ENCODE results near the gene MRPS6. TPM values are rescaled to one million over a fixed set of nuclear protein-coding genes. Genes with fewer than 3 reads are reported as not detected.

The MRPS6 gene
- total and polyA plus RNA-seq, 7 donors = 41.0 to 118 (median 78.8) TPM

DNA sequence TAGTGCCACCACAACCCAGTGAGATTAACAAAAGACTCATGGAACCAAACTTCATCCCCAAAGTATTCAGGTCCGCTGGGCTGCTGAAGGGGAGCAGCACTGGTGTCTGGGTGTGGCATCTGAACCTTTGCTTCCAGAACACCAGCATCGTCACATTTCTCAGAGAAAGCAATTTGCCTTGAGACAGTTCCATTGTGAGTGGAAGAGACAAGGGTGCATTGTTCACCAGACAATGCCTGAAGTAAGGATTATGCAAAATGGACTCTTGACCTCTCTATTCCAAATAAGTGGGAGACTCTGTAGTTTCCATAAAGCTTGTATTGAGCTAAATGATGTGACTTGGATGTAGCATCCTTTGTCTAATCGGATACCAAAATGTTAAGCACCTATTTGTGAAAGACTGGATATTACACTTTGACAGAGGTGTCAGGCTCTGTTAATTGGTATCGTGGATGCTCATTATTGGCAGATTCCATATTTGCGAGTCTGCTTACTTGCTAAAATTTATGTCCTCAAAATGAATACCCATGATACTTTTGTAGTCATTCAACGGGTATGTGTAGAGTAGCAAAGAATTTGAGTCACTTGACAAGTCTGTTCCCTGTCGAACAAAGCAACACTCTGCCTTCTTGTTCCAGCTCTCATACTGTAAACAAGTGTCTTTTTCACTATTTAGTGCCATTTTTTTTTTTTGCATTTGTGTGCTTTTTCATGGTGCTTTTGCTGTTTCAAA, 75.6 kb downstream of the MRPS6 start:
- Histone ChIP-seq H3K27ac (peak overlapping the region in 1 of 4 donors; percentile 6), H3K36me3 (peaks cover 0 to 11% (median 0%) of the 10 kb centered on the region in 4 donors), H3K27me3 (no peaks in the 10 kb centered on the region), H3K4me3 (no peak overlapping the region), H3K4me1 (peaks cover 0 to 28% (median 24%) of the 10 kb centered on the region in 4 donors), H3K9me3 (no peaks in the 10 kb centered on the region)
- WGBS, 2 donors = 82 to 92% methylated on average over 7 of the region's 7 CpGs
- intact Hi-C loops (cut with DNase I) = no loop called here
- peak; percentile 46 for DNase-seq
- TF ChIP-seq POLR2A (IDR thresholded peaks at IDR 0.05) = no peak
- TF ChIP-seq, protein P1, sequence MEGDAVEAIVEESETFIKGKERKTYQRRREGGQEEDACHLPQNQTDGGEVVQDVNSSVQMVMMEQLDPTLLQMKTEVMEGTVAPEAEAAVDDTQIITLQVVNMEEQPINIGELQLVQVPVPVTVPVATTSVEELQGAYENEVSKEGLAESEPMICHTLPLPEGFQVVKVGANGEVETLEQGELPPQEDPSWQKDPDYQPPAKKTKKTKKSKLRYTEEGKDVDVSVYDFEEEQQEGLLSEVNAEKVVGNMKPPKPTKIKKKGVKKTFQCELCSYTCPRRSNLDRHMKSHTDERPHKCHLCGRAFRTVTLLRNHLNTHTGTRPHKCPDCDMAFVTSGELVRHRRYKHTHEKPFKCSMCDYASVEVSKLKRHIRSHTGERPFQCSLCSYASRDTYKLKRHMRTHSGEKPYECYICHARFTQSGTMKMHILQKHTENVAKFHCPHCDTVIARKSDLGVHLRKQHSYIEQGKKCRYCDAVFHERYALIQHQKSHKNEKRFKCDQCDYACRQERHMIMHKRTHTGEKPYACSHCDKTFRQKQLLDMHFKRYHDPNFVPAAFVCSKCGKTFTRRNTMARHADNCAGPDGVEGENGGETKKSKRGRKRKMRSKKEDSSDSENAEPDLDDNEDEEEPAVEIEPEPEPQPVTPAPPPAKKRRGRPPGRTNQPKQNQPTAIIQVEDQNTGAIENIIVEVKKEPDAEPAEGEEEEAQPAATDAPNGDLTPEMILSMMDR (IDR thresholded peaks at IDR 0.05) = no peak
- no peak for TF ChIP-seq EP300 (IDR thresholded peaks at IDR 0.05)
- TF ChIP-seq POLR2AphosphoS5 (IDR thresholded peaks at IDR 0.05) = no peak

DNA sequence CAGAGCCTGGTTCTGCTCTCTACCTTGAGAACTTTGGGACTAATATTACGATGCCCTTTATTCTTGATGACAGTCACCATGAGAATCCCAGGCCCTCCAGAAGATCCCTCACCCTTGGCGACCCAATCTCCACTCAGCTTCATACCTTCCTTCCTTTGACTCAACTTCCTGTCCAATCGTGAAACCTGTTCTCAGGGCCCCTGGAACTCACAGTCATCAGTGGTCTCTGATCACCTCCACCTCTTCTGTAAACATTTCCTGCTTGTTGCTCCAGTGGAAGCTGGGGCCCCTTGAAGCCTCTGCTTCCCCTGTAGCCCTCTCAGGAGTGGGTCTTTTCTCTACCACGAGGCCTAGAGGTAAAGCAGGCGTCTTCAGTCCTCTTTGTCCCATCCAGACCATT, 79.1 kb downstream of the MRPS6 start:
- H3K27ac ChIP-seq = no peak overlapping the region
- H3K9me3 ChIP-seq = no peaks in the 10 kb centered on the region
- peaks cover 0 to 24% (median 19%) of the 10 kb centered on the region in 4 donors for H3K4me1 ChIP-seq
- H3K36me3 ChIP-seq = no peaks in the 10 kb centered on the region
- no peak for DNase-seq
- 87 to 93% methylated on average over 5 of the region's 5 CpGs for WGBS, 2 donors
- intact Hi-C loops (cut with DNase I) = no loop called here
- TF ChIP-seq EP300 (IDR thresholded peaks at IDR 0.05) = no peak
- TF ChIP-seq POLR2AphosphoS5 (IDR thresholded peaks at IDR 0.05) = no peak
- no peak for TF ChIP-seq POLR2A (IDR thresholded peaks at IDR 0.05)
- TF ChIP-seq, protein P1 (IDR thresholded peaks at IDR 0.05) = no peak
- no peaks in the 10 kb centered on the region for H3K27me3 ChIP-seq
- H3K4me3 ChIP-seq = no peak overlapping the region

DNA sequence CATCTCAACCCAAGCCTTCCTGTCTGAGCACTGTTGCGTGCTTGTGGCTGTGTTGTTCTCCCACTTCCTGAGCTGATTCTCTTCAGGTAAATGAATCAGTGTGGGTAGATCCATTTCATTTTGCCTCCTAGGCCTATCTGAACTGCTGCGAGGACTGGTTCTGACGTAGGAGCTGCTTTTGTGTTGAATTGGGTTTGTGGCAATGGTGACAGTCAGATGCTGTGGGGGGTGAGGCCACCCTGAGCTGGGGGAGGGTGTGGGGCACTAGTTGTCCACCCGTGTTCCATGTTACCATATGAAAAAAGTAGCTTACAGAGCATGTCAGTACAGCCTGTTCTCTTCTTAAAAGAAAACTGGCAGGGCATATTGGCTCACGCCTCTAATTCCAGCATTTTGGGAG, 81.5 kb downstream of the MRPS6 start:
- intact Hi-C loops (cut with DNase I) = no loop called here
- WGBS, 2 donors = 90 to 93% methylated on average over 5 of the region's 5 CpGs
- TF ChIP-seq POLR2AphosphoS5 (IDR thresholded peaks at IDR 0.05) (no peak), POLR2A (IDR thresholded peaks at IDR 0.05) (no peak), EP300 (IDR thresholded peaks at IDR 0.05) (no peak)
- TF ChIP-seq, protein P1 (IDR thresholded peaks at IDR 0.05) = no peak
- no peak for DNase-seq
- Histone ChIP-seq H3K9me3 (no peaks in the 10 kb centered on the region), H3K4me3 (no peak overlapping the region), H3K27me3 (no peaks in the 10 kb centered on the region), H3K27ac (no peak overlapping the region), H3K36me3 (no peaks in the 10 kb centered on the region), H3K4me1 (peaks cover 0 to 13% (median 4%) of the 10 kb centered on the region in 4 donors)

DNA sequence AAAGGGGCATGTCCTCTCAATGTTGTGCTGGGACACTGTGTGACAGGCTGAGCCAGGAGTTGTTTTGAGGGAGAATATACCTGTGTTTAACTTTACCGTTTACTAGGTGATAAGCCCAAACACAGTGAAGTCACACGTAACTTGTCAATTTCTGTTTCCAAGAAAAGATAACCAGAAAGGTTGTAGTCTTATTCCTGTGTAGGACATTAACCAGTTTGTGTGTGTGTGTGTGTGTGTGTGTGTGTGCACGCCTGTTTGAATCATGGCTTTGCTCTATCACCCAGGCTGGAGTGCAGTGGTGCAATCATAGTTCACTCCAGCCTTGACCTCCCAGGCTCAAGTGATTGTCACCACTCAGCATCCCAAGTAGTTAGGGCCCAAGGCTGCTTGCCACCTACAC, 83.6 kb downstream of the MRPS6 start:
- no peak for TF ChIP-seq POLR2AphosphoS5 (IDR thresholded peaks at IDR 0.05)
- no peak for TF ChIP-seq EP300 (IDR thresholded peaks at IDR 0.05)
- TF ChIP-seq, protein P1 (IDR thresholded peaks at IDR 0.05) = no peak
- no peak for TF ChIP-seq POLR2A (IDR thresholded peaks at IDR 0.05)
- Histone ChIP-seq H3K27ac (no peak overlapping the region), H3K27me3 (no peaks in the 10 kb centered on the region), H3K36me3 (no peaks in the 10 kb centered on the region), H3K4me3 (no peak overlapping the region), H3K4me1 (peaks cover 0 to 9% (median 3%) of the 10 kb centered on the region in 4 donors), H3K9me3 (no peaks in the 10 kb centered on the region)
- intact Hi-C loops (cut with DNase I) = no loop called here
- WGBS, 2 donors = 75 to 85% methylated on average over 3 of the region's 3 CpGs
- peak; percentile 12 for DNase-seq
